Activated T-helper 17 cell treated with anti-CD3 and anti-CD28 coated beads, Interleukin-2, amount 50 U/mL, for 72 hours (primary cell): ENCODE measurements around the gene RELCH. TPM values are rescaled to one million over a fixed set of nuclear protein-coding genes. Genes with fewer than 3 reads are reported as not detected.
"Not testable (repeated sequence)": the region's sequence is repeated elsewhere in the genome, so short reads cannot be mapped to it uniquely, and the experiment has no call there.

Source experiments
- ATAC-seq: fragments of 150-1000 bp; cut with Tn5 transposase; replicated peaks from 2 replicates; pipeline ENCODE4 v1.10.0; 2021; ENCODE audit warnings: mild to moderate bottlenecking, moderate library complexity
- H3K27ac Mint-ChIP-seq: one replicate; pipeline ENCODE4 v1.8.0; 2022; ENCODE audit warnings: mixed read lengths
- H3K27me3 Mint-ChIP-seq: one replicate; pipeline ENCODE4 v1.8.0; 2022; ENCODE audit warnings: mixed read lengths
- H3K36me3 Mint-ChIP-seq: one replicate; pipeline ENCODE4 v1.8.0; 2022; ENCODE audit warnings: low read depth, mild to moderate bottlenecking, mixed read lengths
- H3K4me1 Mint-ChIP-seq: one replicate; pipeline ENCODE4 v1.8.0; 2022; ENCODE audit warnings: mixed read lengths
- H3K4me3 Mint-ChIP-seq: one replicate; pipeline ENCODE4 v1.8.0; 2022; ENCODE audit warnings: mild to moderate bottlenecking, mixed read lengths
- H3K9me3 Mint-ChIP-seq: one replicate; pipeline ENCODE4 v1.8.0; 2022; ENCODE audit warnings: mixed read lengths
- total RNA-seq, 2 donors: library from RNA; stranded (reverse); gene quantifications; one replicate each; pipeline ENCODE4 v1.2.3, GENCODE V29; 2022

Gene RELCH
- total RNA-seq, result 10 to 100 TPM; 23.2 to 28.7 TPM

- H3K4me3 Mint-ChIP-seq, result peak within 1 kb of the TSS; percentile 99
- H3K27ac Mint-ChIP-seq, result peak within 1 kb of the TSS; percentile 99
- no peaks in the 10 kb centered on the region for H3K9me3 Mint-ChIP-seq
- peaks cover 37% of the 10 kb centered on the region for H3K36me3 Mint-ChIP-seq
- peaks cover 27% of the 10 kb centered on the region for H3K4me1 Mint-ChIP-seq
- H3K27me3 Mint-ChIP-seq, result no peaks in the 10 kb centered on the region
- ATAC-seq, result peak; percentile 94
Observed at GRCh38 chr18:62186774-62187542, at the start of gene RELCH, which contains the start of gene PIGN. Gene RELCH (plus strand): TSS chr18:62187255. CDS start chr18:62187506, 251 bp downstream. Gene PIGN (minus strand): TSS chr18:62187056. CDS start chr18:62161353, 25,703 bp downstream.

GRCh38 chr18:62138461-62139235 is 48.4 kb upstream of the RELCH start:
- Mint-ChIP-seq H3K9me3 (no peaks in the 10 kb centered on the region), H3K27me3 (no peaks in the 10 kb centered on the region), H3K4me3 (no peak overlapping the region), H3K4me1 (no peaks in the 10 kb centered on the region), H3K36me3 (peaks cover 23% of the 10 kb centered on the region), H3K27ac (no peak overlapping the region)
- no peak for ATAC-seq

- Mint-ChIP-seq H3K4me3 (no peak overlapping the region), H3K4me1 (peaks cover 5% of the 10 kb centered on the region), H3K9me3 (no peaks in the 10 kb centered on the region), H3K27me3 (no peaks in the 10 kb centered on the region), H3K36me3 (peaks cover 32% of the 10 kb centered on the region), H3K27ac (no peak overlapping the region)
- ATAC-seq, result no peak
Observed at GRCh38 chr18:62140259-62140658, 46.8 kb upstream of the RELCH start.

GRCh38 chr18:62144338-62144737 is 42.7 kb upstream of the RELCH start:
- no peaks in the 10 kb centered on the region for H3K9me3 Mint-ChIP-seq
- H3K4me3 Mint-ChIP-seq, result no peak overlapping the region
- no peak overlapping the region for H3K27ac Mint-ChIP-seq
- H3K4me1 Mint-ChIP-seq, result peaks cover 5% of the 10 kb centered on the region
- peaks cover 28% of the 10 kb centered on the region for H3K36me3 Mint-ChIP-seq
- H3K27me3 Mint-ChIP-seq, result no peaks in the 10 kb centered on the region
- ATAC-seq, result no peak

GRCh38 chr18:62151068-62151771 is 35.8 kb upstream of the RELCH start:
- no peak for ATAC-seq
- Mint-ChIP-seq H3K27ac (no peak overlapping the region), H3K9me3 (no peaks in the 10 kb centered on the region), H3K4me3 (no peak overlapping the region), H3K36me3 (peaks cover 25% of the 10 kb centered on the region), H3K27me3 (no peaks in the 10 kb centered on the region), H3K4me1 (no peaks in the 10 kb centered on the region)

GRCh38 chr18:62152844-62153243 is 34.2 kb upstream of the RELCH start:
- H3K4me1 Mint-ChIP-seq, result no peaks in the 10 kb centered on the region
- H3K27me3 Mint-ChIP-seq, result no peaks in the 10 kb centered on the region
- H3K27ac Mint-ChIP-seq, result no peak overlapping the region
- peaks cover 28% of the 10 kb centered on the region for H3K36me3 Mint-ChIP-seq
- no peak for ATAC-seq
- no peaks in the 10 kb centered on the region for H3K9me3 Mint-ChIP-seq
- no peak overlapping the region for H3K4me3 Mint-ChIP-seq

- Mint-ChIP-seq H3K27ac (no peak overlapping the region), H3K36me3 (peaks cover 58% of the 10 kb centered on the region)
- no peak for ATAC-seq
Observed at GRCh38 chr18:62157843-62158242, 29.2 kb upstream of the RELCH start.

GRCh38 chr18:62164310-62164709 is 22.7 kb upstream of the RELCH start:
- no peak overlapping the region for H3K4me3 Mint-ChIP-seq
- H3K9me3 Mint-ChIP-seq, result peaks cover 4% of the 10 kb centered on the region
- no peak overlapping the region for H3K27ac Mint-ChIP-seq
- H3K4me1 Mint-ChIP-seq, result peaks cover 12% of the 10 kb centered on the region
- H3K36me3 Mint-ChIP-seq, result peaks cover 36% of the 10 kb centered on the region
- ATAC-seq, result no peak
- no peaks in the 10 kb centered on the region for H3K27me3 Mint-ChIP-seq

More at GRCh38 chr18:62157843-62158242, 29.2 kb upstream of the RELCH start:
- no peak overlapping the region for H3K4me3 Mint-ChIP-seq
- H3K9me3 Mint-ChIP-seq, result no peaks in the 10 kb centered on the region
- H3K4me1 Mint-ChIP-seq, result no peaks in the 10 kb centered on the region
- no peaks in the 10 kb centered on the region for H3K27me3 Mint-ChIP-seq

GRCh38 chr18:62164855-62165487 is 22.1 kb upstream of the RELCH start:
- Mint-ChIP-seq H3K27ac (no peak overlapping the region), H3K4me3 (no peak overlapping the region), H3K4me1 (peaks cover 12% of the 10 kb centered on the region), H3K27me3 (no peaks in the 10 kb centered on the region), H3K36me3 (peaks cover 29% of the 10 kb centered on the region), H3K9me3 (peaks cover 4% of the 10 kb centered on the region)
- no peak for ATAC-seq

GRCh38 chr18:62165583-62165982 is 21.5 kb upstream of the RELCH start:
- Mint-ChIP-seq H3K36me3 (peaks cover 29% of the 10 kb centered on the region), H3K9me3 (peaks cover 4% of the 10 kb centered on the region), H3K4me3 (no peak overlapping the region), H3K27me3 (no peaks in the 10 kb centered on the region), H3K27ac (no peak overlapping the region), H3K4me1 (peaks cover 12% of the 10 kb centered on the region)
- no peak for ATAC-seq

- not testable (repeated sequence) for H3K4me3 Mint-ChIP-seq
Observed at GRCh38 chr18:62166524-62166923, 20.5 kb upstream of the RELCH start.

GRCh38 chr18:62170857-62171256 is 16.2 kb upstream of the RELCH start:
- peaks cover 8% of the 10 kb centered on the region for H3K36me3 Mint-ChIP-seq
- peaks cover 4% of the 10 kb centered on the region for H3K9me3 Mint-ChIP-seq
- H3K27me3 Mint-ChIP-seq, result no peaks in the 10 kb centered on the region
- H3K27ac Mint-ChIP-seq, result no peak overlapping the region
- no peak overlapping the region for H3K4me3 Mint-ChIP-seq
- H3K4me1 Mint-ChIP-seq, result peaks cover 4% of the 10 kb centered on the region
- ATAC-seq, result no peak

More at GRCh38 chr18:62166524-62166923, 20.5 kb upstream of the RELCH start:
- Mint-ChIP-seq H3K4me1 (peaks cover 12% of the 10 kb centered on the region), H3K36me3 (peaks cover 23% of the 10 kb centered on the region)
- not testable (repeated sequence) for H3K27ac Mint-ChIP-seq, ATAC-seq, H3K27me3 Mint-ChIP-seq, H3K9me3 Mint-ChIP-seq

- no peak overlapping the region for H3K27ac Mint-ChIP-seq
- peaks cover 4% of the 10 kb centered on the region for H3K4me1 Mint-ChIP-seq
- no peak overlapping the region for H3K4me3 Mint-ChIP-seq
- no peak for ATAC-seq
- H3K36me3 Mint-ChIP-seq, result peaks cover 4% of the 10 kb centered on the region
- H3K27me3 Mint-ChIP-seq, result no peaks in the 10 kb centered on the region
- H3K9me3 Mint-ChIP-seq, result no peaks in the 10 kb centered on the region
Observed at GRCh38 chr18:62172298-62172697, 14.8 kb upstream of the RELCH start.

- no peaks in the 10 kb centered on the region for H3K36me3 Mint-ChIP-seq
- no peak overlapping the region for H3K4me3 Mint-ChIP-seq
- peaks cover 9% of the 10 kb centered on the region for H3K4me1 Mint-ChIP-seq
- ATAC-seq, result peak; percentile 49
- no peak overlapping the region for H3K27ac Mint-ChIP-seq
- H3K9me3 Mint-ChIP-seq, result no peaks in the 10 kb centered on the region
- H3K27me3 Mint-ChIP-seq, result no peaks in the 10 kb centered on the region
Observed at GRCh38 chr18:62175521-62175920, 11.5 kb upstream of the RELCH start.
